PC-9 (cell line): ENCODE results near the gene SMIM36.

Experiments
- CTCF ChIP-seq: fragments of 200-600 bp; sonication (generic); conservative IDR thresholded peaks from 2 replicates; pipeline ENCODE4 v1.6.1; 2017; ENCODE audit warnings: mixed run types, antibody characterized with exemption, mild to moderate bottlenecking, moderate library complexity
- EZH2 ChIP-seq: fragments of 200-600 bp; sonication (generic); IDR thresholded peaks from 2 replicates; pipeline ENCODE4 v1.8.0; 2017; ENCODE audit warnings: antibody characterized with exemption, low read depth

GRCh38 chr17:55420067-55420775 lies 91.0 kb downstream of the SMIM36 start:
- TF ChIP-seq CTCF: no peak
- TF ChIP-seq EZH2: no peak
